Measurements from ENCODE around the gene HEPACAM.

The HEPACAM gene

GRCh38 chr11:124894606-124895430, 41.0 kb downstream of the HEPACAM start:
- H4K20me1 ChIP-seq (ENCODE audit: insufficient read depth, low read length), result no peaks in the 10 kb centered on the region

GRCh38 chr11:124893781-124894401, 42.0 kb downstream of the HEPACAM start:
- Histone ChIP-seq H3K27me3 (ENCODE audit: low read depth, low read length) (0 out of 2 replicates have a peak, but pooled peaks cover 7% of the 10 kb centered on the region), H3K9ac (ENCODE audit: low read length) (no peak overlapping the region), H3K36me3 (replicated peaks; ENCODE audit: low read depth, low read length) (no peaks in the 10 kb centered on the region)

More at GRCh38 chr11:124894606-124895430, 41.0 kb downstream of the HEPACAM start:
- Histone ChIP-seq H3K4me2 (ENCODE audit: low read length) (no peak overlapping the region), H3K4me1 (ENCODE audit: low read length) (no peaks in the 10 kb centered on the region), H3K27ac (ENCODE audit: low read length) (no peak overlapping the region), H3K9me3 (ENCODE audit: insufficient read depth, low read length) (no peaks in the 10 kb centered on the region), H3K79me2 (ENCODE audit: low read length) (no peaks in the 10 kb centered on the region), H2AFZ (ENCODE audit: low read depth, low read length) (no peak overlapping the region), H3K9ac (ENCODE audit: low read length) (no peak overlapping the region), H3K27me3 (ENCODE audit: low read depth, low read length) (peaks cover 15% of the 10 kb centered on the region), H3K4me3 (ENCODE audit: low read length) (no peak overlapping the region), H3K36me3 (replicated peaks; ENCODE audit: low read depth, low read length) (no peaks in the 10 kb centered on the region)
- TF ChIP-seq EZH2phosphoT487 (IDR thresholded peaks at IDR 0.05; ENCODE audit: low read depth), result no peak
- TF ChIP-seq CTCF (IDR thresholded peaks at IDR 0.05; ENCODE audit: low read depth, low read length), result no peak

GRCh38 chr11:124892750-124893454, 42.9 kb downstream of the HEPACAM start:
- H4K20me1 ChIP-seq (ENCODE audit: insufficient read depth, low read length), result no peaks in the 10 kb centered on the region
- no peak overlapping the region for H3K27ac ChIP-seq (ENCODE audit: low read length)
- TF ChIP-seq CTCF (IDR thresholded peaks at IDR 0.05; ENCODE audit: low read depth, low read length) (no peak), EZH2phosphoT487 (IDR thresholded peaks at IDR 0.05; ENCODE audit: low read depth) (no peak)
- H3K36me3 ChIP-seq (replicated peaks; ENCODE audit: low read depth, low read length), result no peaks in the 10 kb centered on the region
- H3K9ac ChIP-seq (ENCODE audit: low read length), result no peak overlapping the region
- no peaks in the 10 kb centered on the region for H3K4me1 ChIP-seq (ENCODE audit: low read length)
- no peak overlapping the region for H3K4me3 ChIP-seq (ENCODE audit: low read length)
- H3K27me3 ChIP-seq (ENCODE audit: low read depth, low read length), result peaks cover 10% of the 10 kb centered on the region; the same call in 1 of the 2 replicates
- no peak overlapping the region for H2AFZ ChIP-seq (ENCODE audit: low read depth, low read length)
- H3K4me2 ChIP-seq (ENCODE audit: low read length), result no peak overlapping the region
- no peaks in the 10 kb centered on the region for H3K79me2 ChIP-seq (ENCODE audit: low read length)
- no peaks in the 10 kb centered on the region for H3K9me3 ChIP-seq (ENCODE audit: insufficient read depth, low read length)

More at GRCh38 chr11:124893781-124894401, 42.0 kb downstream of the HEPACAM start:
- H2AFZ ChIP-seq (ENCODE audit: low read depth, low read length), result no peak overlapping the region
- no peak overlapping the region for H3K4me2 ChIP-seq (ENCODE audit: low read length)
- no peaks in the 10 kb centered on the region for H3K79me2 ChIP-seq (ENCODE audit: low read length)
- TF ChIP-seq EZH2phosphoT487 (IDR thresholded peaks at IDR 0.05; ENCODE audit: low read depth), result no peak
- no peak for TF ChIP-seq CTCF (IDR thresholded peaks at IDR 0.05; ENCODE audit: low read depth, low read length)
- no peaks in the 10 kb centered on the region for H3K9me3 ChIP-seq (ENCODE audit: insufficient read depth, low read length)
- no peaks in the 10 kb centered on the region for H4K20me1 ChIP-seq (ENCODE audit: insufficient read depth, low read length)
- no peak overlapping the region for H3K4me3 ChIP-seq (ENCODE audit: low read length)
- H3K27ac ChIP-seq (ENCODE audit: low read length), result no peak overlapping the region
- H3K4me1 ChIP-seq (ENCODE audit: low read length), result no peaks in the 10 kb centered on the region

- no peaks in the 10 kb centered on the region for H3K4me1 ChIP-seq (ENCODE audit: low read length)
- no peak overlapping the region for H3K9ac ChIP-seq (ENCODE audit: low read length)
- no peaks in the 10 kb centered on the region for H3K79me2 ChIP-seq (ENCODE audit: low read length)
- H3K9me3 ChIP-seq (ENCODE audit: insufficient read depth, low read length), result no peaks in the 10 kb centered on the region
- no peak overlapping the region for H3K27ac ChIP-seq (ENCODE audit: low read length)
- H3K4me3 ChIP-seq (ENCODE audit: low read length), result no peak overlapping the region
- no peak overlapping the region for H3K4me2 ChIP-seq (ENCODE audit: low read length)
- H3K27me3 ChIP-seq (ENCODE audit: low read depth, low read length), result peaks cover 10% of the 10 kb centered on the region; the same call in 1 of the 2 replicates
- H2AFZ ChIP-seq (ENCODE audit: low read depth, low read length), result no peak overlapping the region
- no peaks in the 10 kb centered on the region for H3K36me3 ChIP-seq (replicated peaks; ENCODE audit: low read depth, low read length)
- TF ChIP-seq CTCF (IDR thresholded peaks at IDR 0.05; ENCODE audit: low read depth, low read length), result no peak
- TF ChIP-seq EZH2phosphoT487 (IDR thresholded peaks at IDR 0.05; ENCODE audit: low read depth), result no peak
- no peaks in the 10 kb centered on the region for H4K20me1 ChIP-seq (ENCODE audit: insufficient read depth, low read length)
These were observed 43.7 kb downstream of the HEPACAM start for GRCh38 chr11:124892146-124892545.
